Superior temporal gyrus (tissue), 1 donor: ENCODE results near the gene DMWD.
"Not testable (repeated sequence)": the region's sequence is repeated elsewhere in the genome, so short reads cannot be mapped to it uniquely, and the experiment has no call there.

Experiments used
- DNase-seq: peaks from one replicate; pipeline ENCODE4 v3.0.0-alpha.2; 2016; ENCODE audit errors: extremely low spot score

Gene DMWD

DNA sequence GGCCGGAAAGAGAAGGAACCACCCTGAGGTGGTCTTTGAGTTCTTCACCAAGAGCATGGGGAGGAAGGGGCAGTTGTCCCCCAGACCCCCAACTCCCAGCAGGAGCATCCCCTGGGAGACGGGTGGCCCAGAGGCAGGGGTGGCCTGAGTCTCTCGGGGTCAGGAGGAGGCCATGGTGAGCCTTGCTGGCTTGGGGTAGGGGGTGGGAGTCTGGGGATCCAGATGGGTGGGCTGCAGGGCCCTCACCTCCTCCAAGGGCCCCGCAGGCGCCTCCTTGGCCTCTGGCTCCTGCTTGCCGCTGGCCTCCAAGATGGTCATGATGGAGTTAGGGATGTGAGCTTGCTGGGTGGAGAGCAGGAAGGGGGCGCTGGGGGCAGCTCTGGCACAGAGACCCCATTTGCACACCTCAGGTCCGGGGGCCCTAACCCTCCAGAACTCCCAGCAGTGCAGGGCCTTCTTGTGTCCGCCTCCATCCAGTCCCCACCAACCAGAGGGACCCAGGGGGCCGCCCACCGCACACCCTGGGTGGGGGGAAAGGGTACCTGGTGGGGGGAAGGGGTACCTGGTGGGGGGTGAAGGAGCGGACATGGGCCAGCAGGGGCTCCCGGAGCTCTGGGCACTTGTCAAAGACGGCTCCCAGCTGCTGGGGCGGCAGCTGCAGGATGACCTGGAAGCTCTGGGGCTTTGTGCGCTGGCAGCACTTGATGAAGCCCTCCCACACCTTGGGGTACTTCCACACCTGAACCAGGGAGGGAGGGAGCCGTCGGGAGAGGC lies 23.8 kb upstream of the DMWD start:
- no peak for DNase-seq

DNA sequence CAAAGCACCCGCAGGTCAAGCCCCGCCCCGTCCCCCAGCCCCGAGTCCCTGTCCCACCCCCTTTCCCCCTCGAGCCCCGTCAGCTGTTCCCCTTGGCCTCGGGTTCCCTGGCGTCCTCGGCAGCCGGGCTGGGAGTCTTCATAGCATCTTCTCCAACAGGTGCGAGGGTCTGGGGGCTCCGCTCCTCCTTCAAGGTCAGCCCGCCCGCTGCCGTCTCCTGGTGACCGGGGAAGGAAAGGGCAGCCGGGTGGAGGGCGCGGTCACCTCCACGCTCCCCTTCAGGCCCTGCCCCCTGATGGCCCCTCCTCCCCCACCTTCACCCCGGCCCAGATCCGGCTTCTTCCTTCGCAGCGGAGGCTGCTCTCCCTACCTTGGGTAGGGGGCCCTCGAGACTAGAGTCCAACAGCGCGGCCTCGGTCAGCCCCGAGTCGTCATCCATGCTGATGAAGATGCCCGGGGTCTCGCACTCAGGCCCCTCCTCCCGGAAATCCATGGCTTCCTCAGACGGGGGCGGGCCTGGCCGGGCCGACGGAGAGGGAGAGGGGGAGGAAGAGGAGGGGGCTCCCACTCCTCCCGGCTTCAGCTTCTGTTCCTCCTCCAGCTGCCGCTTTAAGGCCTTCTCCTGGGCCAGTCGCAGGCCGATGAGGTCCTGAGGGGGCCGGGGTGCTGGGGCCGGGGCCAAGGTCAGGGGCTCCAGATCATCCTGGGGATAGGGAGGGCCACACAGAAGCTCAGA lies 23.0 kb upstream of the DMWD start:
- DNase-seq: no peak

DNA sequence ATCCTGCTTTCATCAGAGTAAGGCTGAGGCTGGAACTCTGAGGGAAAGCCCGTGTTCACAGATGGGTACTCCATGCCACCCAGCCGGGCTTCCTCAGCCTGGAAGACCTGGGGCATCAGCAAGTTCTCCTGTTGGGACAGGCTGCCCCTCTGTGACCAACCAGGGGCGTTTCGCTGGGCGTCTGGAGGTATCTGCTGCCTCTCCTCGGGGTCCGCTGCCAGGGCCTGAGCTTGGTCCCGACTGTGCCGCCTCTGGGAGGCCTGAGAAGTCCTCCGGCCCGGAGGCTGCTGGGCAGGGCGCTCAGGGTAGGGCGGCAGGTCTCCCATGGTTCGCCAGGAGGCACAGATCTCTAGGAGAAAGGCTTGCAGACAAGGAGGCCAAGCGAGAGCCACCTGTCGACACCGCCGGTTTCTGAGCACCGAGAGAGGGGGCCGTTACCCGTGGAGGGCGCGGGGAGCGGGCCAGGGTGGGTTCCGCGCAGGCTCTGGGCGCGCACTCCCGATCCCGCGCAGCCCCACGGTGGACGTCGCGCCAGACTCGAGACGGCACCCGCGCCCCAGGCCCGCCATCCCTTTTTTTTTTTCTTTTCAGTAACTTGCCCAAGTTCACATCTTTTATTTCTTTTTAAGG lies 22.3 kb upstream of the DMWD start, which contains the start of gene RSPH6A:
TSS of gene RSPH6A (minus strand) at position 458 of the 630 bp plus-strand sequence. CDS start at position 326, 132 bp downstream.
- no peak for DNase-seq

DNA sequence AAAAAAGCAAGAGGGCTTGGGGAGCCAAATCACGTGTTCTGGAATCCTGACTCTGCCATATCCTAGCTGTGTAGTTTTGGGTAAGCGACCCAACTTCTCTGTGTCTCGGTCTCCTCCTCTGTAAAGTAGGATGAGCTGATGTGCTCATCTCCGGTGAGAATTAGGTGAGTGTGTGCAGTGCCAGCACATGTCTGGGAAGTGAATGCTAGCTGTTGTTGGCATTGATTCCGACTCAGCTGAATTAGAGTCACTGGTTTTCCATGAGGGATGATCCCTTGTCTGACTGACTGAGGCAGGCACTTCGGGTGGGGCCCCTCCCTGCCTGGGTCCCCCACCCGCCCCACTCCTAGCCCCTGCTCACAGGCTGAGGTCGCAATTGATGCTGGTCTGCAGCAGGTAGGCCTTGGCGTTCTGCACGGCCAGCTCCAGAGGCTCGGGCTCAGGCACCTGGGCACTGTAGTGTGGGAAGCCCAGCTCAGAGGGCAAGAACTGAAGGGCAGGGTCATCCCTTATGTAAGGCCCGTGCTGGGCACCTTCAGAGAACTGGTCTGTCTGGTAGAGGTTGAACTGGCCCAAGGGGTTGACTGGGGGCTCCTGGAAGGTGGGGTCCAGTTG lies 21.6 kb upstream of the DMWD start:
- no peak for DNase-seq

DNA sequence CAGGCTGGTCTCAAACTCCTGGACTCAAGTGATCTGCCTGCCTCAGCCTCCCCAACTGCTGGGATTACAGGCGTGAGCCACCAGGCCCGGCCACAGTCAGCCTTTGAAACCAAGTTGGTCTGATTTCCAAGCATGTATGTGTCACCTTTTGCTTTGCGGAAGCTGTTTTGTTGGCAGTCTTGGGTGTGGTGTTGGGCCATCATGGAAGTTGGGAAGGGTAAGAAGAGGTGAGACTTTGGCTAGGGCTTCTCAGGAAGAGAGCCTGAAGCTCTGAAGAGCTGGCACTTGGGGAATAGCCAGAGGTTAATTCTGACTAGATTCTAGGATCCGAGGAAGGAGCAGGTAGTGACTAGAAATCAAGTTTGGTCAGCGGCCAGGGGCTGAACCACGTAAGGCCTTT lies 19.7 kb upstream of the DMWD start:
- DNase-seq: no peak

DNA sequence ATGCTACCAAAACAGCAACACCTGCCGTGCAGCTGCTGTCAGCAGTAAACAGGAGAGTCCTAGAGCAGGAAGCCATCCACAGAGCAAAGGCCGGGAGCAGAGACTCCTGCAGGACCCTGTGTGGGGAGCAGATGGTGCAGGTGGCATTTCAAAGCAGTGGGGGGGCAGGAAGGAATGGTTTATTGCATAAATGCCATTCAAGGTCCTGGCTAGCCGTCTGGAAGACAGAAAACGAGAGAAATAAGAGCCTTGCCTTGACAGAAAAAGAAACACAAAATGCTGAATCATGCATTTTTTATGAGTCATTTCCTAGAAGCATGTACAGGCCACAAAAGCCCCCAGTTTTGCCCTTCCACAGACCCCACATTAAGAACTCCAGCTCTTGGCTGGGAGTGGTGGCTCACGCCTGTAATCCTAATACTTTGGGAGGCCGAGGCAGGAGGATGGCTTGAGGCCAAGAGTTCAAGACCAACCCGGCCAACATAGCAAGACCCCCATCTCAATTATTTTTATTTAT lies 17.1 kb upstream of the DMWD start:
- no peak for DNase-seq

DNA sequence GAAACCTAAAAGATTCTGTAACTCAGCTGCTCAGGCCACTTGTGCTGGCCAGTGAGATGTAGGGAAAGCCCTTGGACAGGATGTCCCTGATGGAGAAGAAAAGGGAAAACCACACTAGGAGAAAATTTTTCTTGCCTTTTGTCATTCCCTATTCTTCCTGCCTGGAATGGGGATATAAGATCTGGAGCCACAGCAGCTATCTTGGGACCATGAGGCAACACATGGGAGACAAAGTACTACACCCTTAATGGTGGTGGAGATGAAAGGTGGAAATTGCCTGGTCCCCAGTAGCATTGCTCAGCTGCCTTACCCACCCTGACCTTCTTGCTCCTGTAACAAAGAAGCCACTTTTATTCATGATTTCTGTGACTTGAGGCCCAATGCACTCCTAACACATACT lies 13.1 kb upstream of the DMWD start:
- DNase-seq: no peak

DNA sequence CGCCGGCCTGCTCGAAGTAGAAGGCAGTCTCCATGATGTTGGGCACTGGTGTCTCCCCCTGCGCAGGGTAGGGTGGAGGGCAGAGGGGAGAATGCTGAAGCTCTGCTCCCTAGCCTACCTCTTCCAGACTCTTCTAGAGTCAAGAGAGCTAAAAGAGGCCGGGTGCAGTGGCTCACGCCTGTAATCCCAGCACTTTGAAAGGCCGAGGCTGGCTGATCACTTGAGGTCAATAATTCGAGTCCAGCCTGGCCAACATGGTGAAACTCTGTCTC lies 12.2 kb upstream of the DMWD start:
- DNase-seq: no peak

DNA sequence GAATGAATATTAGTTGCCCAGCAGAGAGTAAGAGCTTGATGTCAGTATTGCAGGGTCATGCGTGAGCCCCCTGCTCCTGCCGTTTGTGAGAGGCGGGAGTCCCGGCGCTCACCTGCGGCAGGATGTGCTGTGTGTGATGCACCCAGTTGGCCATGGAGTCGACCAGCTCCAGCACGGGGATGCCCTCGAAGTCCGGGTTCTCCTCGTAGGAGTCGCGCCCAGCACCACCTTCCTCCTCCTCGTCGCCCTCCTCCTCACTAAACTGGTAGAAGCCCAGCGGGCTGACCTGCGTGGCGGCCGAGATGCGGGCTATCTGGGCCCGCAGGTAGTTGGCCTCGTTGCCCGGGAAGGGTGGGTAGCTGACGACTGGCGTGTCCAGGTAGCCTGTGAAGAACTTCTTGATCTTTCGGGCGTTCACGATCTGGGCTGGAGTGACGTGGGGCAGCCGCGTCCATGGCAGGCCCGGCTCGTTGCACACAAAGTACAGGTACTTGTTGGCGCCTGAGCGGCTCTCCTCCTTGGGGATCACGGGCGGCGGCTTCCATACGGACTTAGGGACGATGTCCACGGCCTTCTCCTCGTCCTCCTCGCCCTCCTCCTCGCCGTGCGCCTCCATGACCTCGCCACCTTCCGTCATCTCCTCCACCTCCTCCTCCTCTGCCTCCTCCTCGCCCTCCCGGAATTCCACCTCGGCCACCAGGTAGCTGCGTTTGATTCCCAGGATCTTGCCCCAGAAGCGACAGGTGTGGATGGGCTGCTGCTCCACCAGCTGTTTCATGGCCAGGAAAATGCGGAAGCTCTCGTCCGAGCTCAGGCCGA lies 11.7 kb upstream of the DMWD start:
- no peak for DNase-seq

DNA sequence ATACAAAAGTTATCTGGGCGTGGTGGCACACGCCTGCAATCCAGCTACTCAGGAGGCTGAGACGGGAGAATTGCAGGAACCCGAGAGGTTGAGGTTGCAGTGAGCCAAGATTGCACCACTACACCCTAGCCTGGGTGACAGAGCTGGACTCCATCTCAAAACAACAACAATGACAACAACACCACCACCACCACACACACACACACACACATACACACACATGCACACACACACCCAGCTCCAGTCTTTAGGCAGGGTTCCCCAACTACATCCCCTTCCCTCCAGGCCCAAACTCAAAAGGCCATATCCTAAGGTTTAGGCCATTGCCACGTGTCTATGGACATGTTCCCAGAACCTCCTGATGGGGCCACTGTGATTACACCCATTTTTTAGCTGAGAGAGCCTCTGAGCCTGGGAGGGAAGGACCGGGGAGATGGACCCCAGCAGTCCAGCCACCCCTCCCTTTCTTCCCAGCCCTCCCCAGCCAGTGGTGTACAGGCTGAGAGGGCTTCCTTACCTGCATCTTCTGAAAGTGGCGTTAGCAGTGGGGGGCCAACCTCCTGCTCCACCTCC lies 9.0 kb upstream of the DMWD start:
- DNase-seq: no peak

DNA sequence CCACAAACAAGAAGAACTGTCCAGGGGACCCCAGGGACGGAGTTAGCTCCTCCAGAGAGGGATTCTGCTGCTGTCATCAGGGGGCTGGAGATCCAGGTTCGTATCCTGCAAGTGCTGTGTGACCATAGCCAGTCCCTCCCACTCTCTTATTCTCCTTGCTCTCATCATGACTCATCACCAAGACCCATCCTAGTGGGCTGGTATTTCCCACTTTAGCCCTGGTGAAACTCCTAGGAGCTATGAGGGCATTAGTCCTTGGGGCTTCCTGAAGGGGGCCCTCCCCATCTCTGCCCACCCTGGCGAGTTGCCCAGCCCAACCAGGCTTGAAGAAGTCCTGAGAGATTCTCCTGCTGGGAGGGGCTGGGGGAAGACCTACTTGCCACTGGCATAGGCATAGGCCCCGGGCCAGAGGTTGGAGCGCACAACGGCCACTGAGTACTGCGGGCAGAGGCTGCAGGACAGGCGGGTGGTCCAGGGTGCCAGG lies 7.5 kb upstream of the DMWD start:
- DNase-seq: no peak

DNA sequence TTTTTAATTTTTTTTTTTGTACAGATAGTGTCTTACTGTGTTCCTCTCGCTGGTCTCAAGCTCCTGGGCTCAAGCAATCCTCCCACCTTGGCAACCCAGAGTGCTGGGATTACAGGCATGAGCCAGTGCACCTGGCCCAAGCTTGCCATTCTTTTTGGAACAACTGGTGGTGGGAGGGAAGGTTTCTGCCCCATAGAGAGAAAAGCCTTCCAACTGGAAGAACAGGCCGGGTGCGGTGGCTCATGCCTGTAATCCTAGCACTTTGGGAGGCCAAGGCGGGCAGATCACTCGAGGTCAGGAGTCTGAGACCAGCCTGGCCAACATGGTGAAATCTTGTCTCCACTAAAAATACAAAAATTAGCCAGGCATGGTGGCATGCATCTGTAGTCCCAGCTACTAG lies 6.9 kb upstream of the DMWD start:
- not testable (repeated sequence) for DNase-seq

DNA sequence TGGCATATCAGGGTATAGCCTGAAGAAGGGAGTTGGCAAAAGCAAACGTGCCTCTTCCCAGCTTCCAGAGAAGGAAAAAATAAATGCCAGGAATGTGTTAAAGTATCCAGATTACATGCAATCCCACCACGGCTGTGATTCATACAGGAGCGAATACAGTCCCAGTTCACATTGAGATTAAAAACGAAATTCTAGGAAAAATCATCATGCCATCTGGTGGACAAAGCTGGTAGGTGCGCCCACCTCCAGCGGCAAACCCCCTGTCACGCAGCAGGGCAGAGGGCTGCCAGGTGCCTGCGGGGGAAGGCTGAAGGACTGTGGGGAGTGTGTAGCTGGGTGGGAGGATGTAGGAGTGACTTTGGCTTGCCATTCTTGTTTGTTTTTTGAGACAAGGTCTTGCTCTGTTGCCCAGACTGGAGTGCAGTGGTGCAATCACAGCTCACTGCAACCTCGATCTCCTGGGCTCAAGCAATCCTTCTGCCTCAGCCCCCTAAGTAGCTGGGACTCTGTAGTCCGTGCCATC lies 6.4 kb upstream of the DMWD start:
- DNase-seq: peak; percentile 84

DNA sequence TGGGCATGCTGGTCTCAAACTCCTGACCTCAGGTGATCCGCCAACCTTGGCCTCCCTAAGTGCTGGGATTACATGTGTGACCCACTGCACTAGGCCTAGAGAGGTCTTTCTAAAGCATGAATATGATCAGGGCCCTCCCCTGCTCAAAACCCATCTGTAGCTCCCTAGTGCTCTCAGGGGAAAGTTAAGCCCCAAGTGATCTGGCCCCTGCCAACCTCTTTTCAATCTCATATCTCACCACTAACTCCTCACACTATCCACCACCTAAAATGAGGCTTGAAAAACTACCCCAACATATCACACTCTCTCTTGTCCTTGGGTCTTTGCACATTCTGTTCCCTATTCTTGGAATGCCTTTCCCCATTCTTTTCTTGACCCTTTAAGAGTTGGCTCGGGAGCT lies 2.0 kb upstream of the DMWD start:
- no peak for DNase-seq

DNA sequence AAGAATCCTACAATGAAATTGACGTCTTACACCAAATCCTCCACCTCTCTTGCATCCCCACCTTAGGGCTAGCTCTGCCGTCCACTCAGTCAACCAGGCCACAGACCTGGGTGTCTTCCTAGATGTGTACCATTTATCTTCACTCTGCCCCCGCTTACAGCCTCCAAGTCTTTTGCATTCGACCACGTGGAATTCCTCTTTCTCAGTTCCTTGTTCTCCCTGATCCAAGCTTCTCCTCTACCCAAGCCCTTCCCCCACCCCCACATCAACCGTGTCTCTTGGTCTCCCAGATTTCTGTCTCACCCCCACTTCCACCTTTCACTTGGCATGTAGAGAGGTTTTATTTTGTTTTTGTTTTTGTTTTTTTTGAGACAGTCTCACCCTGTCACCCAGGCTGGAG lies 1.2 kb upstream of the DMWD start:
- no peak for DNase-seq

DNA sequence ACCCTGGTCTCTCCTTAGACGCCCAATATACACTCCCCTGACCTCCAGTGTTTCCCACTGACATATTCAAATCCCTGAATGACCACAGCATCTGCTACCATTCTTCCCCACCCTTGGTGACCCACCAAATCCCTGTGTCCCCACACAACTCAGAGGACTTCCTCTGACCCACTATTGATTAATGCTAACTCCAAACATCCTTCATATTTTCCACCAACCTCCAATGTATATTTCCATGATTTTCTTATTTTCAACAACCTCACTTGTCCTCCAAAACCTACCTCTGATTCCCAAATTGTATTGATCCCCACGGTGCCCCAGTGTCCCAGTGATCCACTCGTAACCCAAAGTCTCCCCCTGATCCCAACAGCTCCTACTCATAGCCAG lies 526 bp upstream of the DMWD start:
- DNase-seq: no peak

DNA sequence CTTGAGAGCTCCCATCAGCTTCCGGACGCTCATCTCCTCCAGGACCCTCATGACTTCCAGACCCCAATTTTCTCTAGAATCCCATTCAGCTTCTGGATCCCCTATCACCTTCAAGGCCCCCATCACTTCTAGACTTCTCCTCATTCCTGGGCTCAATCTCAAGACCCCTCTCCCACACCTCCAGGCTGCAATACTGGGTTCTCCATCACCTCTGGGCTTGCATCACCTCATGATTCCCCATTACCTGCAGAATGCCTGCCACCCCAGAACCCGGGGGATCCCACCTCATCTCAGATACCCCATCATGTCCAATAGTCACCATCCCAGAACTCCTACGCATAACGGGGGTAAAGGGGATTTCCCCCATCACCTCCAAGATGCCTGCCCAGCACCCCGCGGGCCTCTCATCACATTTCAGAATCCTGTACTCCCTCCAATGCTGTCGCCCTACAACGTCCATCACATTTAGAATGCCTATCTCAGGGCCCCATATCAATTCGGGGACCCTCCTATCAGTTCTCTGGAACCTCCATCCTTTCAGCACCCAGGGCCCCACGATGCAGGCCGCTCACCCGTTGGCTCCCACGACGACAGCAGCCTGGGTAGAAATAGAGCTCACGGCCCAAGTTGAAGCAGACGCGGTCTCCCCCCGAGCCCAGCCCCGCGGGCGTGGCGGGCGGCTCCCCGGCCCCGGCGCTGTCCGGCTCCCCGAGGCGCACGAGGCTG lies 738 bp downstream of the DMWD start:
- DNase-seq: no peak

DNA sequence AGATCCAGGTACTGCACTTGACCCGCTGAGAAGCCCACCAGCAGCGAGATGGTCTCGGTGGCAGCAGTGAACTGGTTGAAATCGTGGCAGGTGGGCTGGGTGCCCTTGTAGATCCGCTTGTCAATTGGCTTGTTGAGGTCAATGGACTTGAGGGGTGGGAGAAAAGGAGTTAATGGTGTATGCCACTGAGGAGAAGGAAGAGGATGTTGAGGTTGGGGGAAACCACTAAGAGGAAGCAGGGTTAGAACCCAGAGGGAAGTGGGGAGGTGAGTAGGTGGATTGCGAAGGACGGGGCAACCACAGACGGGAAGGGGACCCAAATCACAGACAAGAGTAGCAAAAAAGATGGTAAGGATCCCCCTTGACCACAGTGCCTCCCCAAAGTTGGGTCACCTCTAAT lies 1.7 kb downstream of the DMWD start:
- no peak for DNase-seq

DNA sequence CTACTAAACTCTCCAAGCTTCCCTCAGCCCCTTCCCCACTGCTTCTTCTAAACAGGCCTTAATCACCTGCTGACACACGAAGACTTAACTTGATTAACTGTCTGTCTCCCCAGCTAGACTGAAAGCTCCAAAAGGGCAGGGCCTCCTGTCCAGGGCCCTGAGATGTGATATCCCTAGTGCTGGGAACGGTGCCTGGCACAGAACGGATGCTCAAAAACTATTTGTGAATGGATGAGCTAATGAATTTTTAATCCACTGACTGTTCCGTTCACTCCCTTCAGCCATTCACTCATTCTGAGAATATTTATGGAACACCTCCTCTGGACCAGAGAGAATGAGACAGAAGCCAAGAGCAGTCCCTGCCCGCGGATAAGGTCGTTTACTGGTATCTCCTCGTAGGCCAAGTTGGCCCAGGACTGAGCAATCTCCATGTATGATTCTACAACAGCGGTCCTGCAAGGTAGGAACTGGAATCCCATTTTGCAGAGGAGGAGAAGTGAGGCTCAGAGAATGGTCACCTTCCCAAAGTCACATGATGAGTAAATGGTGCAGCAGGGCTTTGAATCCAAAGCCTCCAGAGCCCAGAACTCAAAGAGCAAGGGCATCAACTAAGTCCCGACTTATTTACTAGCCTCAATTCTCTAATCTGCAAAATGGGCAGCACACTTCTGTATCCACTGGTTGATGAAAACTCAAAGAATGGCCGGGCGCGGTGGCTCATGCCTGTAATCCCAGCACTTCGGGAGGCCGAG lies 3.4 kb downstream of the DMWD start:
- no peak for DNase-seq

DNA sequence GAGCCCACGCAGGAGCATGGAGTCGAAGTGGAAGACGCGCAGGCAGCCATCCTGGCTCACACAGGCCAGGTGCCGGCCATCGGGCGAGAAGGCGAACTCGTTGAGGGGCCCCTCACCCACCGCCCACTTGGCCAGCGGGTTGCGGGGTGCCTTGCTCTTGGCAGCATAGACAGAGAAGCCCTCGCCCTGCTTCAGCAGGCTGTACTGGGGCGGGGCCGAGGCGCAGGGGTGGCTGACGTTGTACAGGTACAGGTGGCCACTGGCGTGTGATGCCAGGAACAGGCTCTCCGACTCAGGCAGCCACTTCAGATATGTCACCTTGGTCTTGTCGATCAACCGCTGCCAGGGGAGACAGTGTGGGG lies 6.1 kb downstream of the DMWD start:
- no peak for DNase-seq
